H1 (cell line): ENCODE data around the gene SERPINA1. TPM values are rescaled to one million over a fixed set of nuclear protein-coding genes. Genes with fewer than 3 reads are reported as not detected.

Source experiments
- CTCF ChIA-PET: fragments of 300-600 bp; sonication (Branson Sonifier 250); formaldehyde crosslinking; loops from one replicate; lab custom pipeline; 2021; ENCODE audit not compliant: partially characterized antibody; lab: Charles Lee
- POLR2A ChIA-PET: fragments of 300-600 bp; sonication (Branson Sonifier 250); formaldehyde crosslinking; loops from one replicate; lab custom pipeline; 2021; ENCODE audit warnings: inconsistent platforms; ENCODE audit not compliant: partially characterized antibody; lab: Charles Lee
- DNase-seq, 2 experiments: peaks; one replicate each; pipeline versions ENCODE4 v3.0.0 to v3.0.0-alpha.2; 2010 to 2022; ENCODE audit warnings: low spot score in 2 of 2, low read depth in 1 of 2, mixed read lengths in 1 of 2
- FAIRE-seq: peaks from 2 replicates; lab custom pipeline; 2011; peaks lifted over from hg19 to GRCh38; lab: Jason Lieb, UNC
- H2AFZ ChIP-seq: 2 replicates; pipeline ENCODE4 v1.8.1; 2012; ENCODE audit warnings: low read length, inconsistent platforms
- H2AK5ac ChIP-seq: 2 replicates; pipeline ENCODE4 v1.6.1; 2013; ENCODE audit warnings: low read depth, low read length
- H2BK120ac ChIP-seq: replicated peaks from 2 replicates; pipeline ENCODE3; 2013; ENCODE audit warnings: low read depth, low read length, inconsistent platforms
- H2BK12ac ChIP-seq: 2 replicates; pipeline ENCODE4 v1.6.1; 2013; ENCODE audit warnings: low read depth, low read length
- H2BK15ac ChIP-seq: 2 replicates; pipeline ENCODE4 v1.6.1; 2013; ENCODE audit warnings: low read length
- H2BK20ac ChIP-seq: 2 replicates; pipeline ENCODE4 v1.6.1; 2013; ENCODE audit warnings: low read length
- H2BK5ac ChIP-seq: 2 replicates; pipeline ENCODE4 v1.6.1; 2013; ENCODE audit warnings: low read depth, low read length
- H3K14ac ChIP-seq: 2 replicates; pipeline ENCODE4 v1.6.1; 2013; ENCODE audit warnings: inconsistent platforms; ENCODE audit not compliant: insufficient read length
- H3K18ac ChIP-seq: 2 replicates; pipeline ENCODE4 v1.6.1; 2013; ENCODE audit warnings: low read length; ENCODE audit errors: extremely low read depth
- H3K23ac ChIP-seq: 2 replicates; pipeline ENCODE4 v1.6.1; 2013; ENCODE audit warnings: inconsistent platforms; ENCODE audit not compliant: insufficient read length
- H3K23me2 ChIP-seq: 2 replicates; pipeline ENCODE4 v1.6.1; 2013; ENCODE audit warnings: low read depth, low read length
- H3K27ac ChIP-seq: 2 replicates; pipeline ENCODE4 v1.6.1; 2011; ENCODE audit warnings: low read depth, low read length, inconsistent platforms
- H3K27me3 ChIP-seq, 4 experiments: replicated peaks in 1 of 4; 1 replicate in 1 of 4; 2 replicates in 3 of 4; pipeline versions ENCODE4 v1.6.1 to v1.8.1; 2011 to 2013; ENCODE audit warnings: low read length in 3 of 4, mild to moderate bottlenecking in 3 of 4, inconsistent platforms in 2 of 4, mixed read lengths in 2 of 4, moderate library complexity in 1 of 4; ENCODE audit not compliant: control insufficient read depth in 3 of 4, insufficient read depth in 3 of 4; ENCODE audit errors: extremely low read depth in 1 of 4
- H3K36me3 ChIP-seq, 4 experiments: 2 replicates each; pipeline versions ENCODE4 v1.6.1 to v1.8.1; 2011 to 2013; ENCODE audit warnings: mild to moderate bottlenecking in 4 of 4, low read length in 3 of 4, moderate library complexity in 2 of 4, control low read depth in 1 of 4, inconsistent platforms in 1 of 4; ENCODE audit not compliant: insufficient read depth in 4 of 4, control insufficient read depth in 2 of 4
- H3K4ac ChIP-seq: replicated peaks from 2 replicates; pipeline ENCODE3; 2013; ENCODE audit warnings: low read length, low read depth, mixed read lengths, inconsistent platforms; ENCODE audit not compliant: insufficient read length
- H3K4me1 ChIP-seq, 4 experiments: replicated peaks in 1 of 4; 1 replicate in 1 of 4; 2 replicates in 3 of 4; pipeline versions ENCODE4 v1.6.1 to v1.8.1; 2011 to 2013; ENCODE audit warnings: low read length in 3 of 4, inconsistent platforms in 2 of 4, mixed read lengths in 1 of 4; ENCODE audit not compliant: insufficient read depth in 4 of 4, control insufficient read depth in 3 of 4
- H3K4me2 ChIP-seq, 2 experiments: 2 replicates each; pipeline versions ENCODE4 v1.6.1 to v1.8.1; 2011 to 2013; ENCODE audit warnings: low read depth in 2 of 2, low read length in 2 of 2, control low read depth in 1 of 2, inconsistent platforms in 1 of 2, mild to moderate bottlenecking in 1 of 2; ENCODE audit not compliant: insufficient read depth in 1 of 2
- H3K4me3 ChIP-seq, 4 experiments: fragments of 200-600, 300-600 bp in 1 of 4; sonication (generic), shearing (Covaris generic), sonication (Bioruptor Twin) in 1 of 4; 2 replicates each; pipeline versions ENCODE4 v1.5.1 to v1.8.1; 2011 to 2016; ENCODE audit warnings: low read length in 4 of 4, low read depth in 3 of 4, control low read depth in 2 of 4, inconsistent platforms in 2 of 4, mild to moderate bottlenecking in 2 of 4, mixed read lengths in 1 of 4, moderate library complexity in 1 of 4; ENCODE audit not compliant: insufficient read depth in 2 of 4; ENCODE audit errors: extremely low read depth in 1 of 4
- H3K56ac ChIP-seq: replicated peaks from 2 replicates; pipeline ENCODE3; 2013; ENCODE audit warnings: low read depth, mild to moderate bottlenecking, mixed read lengths, low read length, inconsistent platforms; ENCODE audit not compliant: insufficient read length
- H3K79me1 ChIP-seq: 2 replicates; pipeline ENCODE4 v1.6.1; 2013; ENCODE audit warnings: low read depth, low read length, control low read depth
- H3K79me2 ChIP-seq, 2 experiments: 2 replicates each; pipeline versions ENCODE4 v1.6.1 to v1.8.1; 2012 to 2013; ENCODE audit warnings: low read length in 2 of 2, mild to moderate bottlenecking in 2 of 2, inconsistent platforms in 1 of 2; ENCODE audit not compliant: insufficient read depth in 2 of 2, control insufficient read depth in 1 of 2
- H3K9ac ChIP-seq, 4 experiments: replicated peaks in 1 of 4; 1 replicate in 1 of 4; 2 replicates in 3 of 4; pipeline versions ENCODE4 v1.6.1 to v1.8.1; 2011 to 2013; ENCODE audit warnings: low read depth in 3 of 4, low read length in 3 of 4, control low read depth in 2 of 4, mild to moderate bottlenecking in 2 of 4, moderate library complexity in 2 of 4, inconsistent platforms in 1 of 4; ENCODE audit errors: extremely low read depth in 1 of 4
- H3K9me3 ChIP-seq, 2 experiments: 2 replicates each; pipeline versions ENCODE4 v1.6.1 to v1.8.1; 2012 to 2013; ENCODE audit warnings: mild to moderate bottlenecking in 2 of 2, moderate library complexity in 2 of 2, control low read depth in 1 of 2, inconsistent platforms in 1 of 2, low read depth in 1 of 2, low read length in 1 of 2, mixed read lengths in 1 of 2; ENCODE audit not compliant: insufficient read depth in 2 of 2
- H4K20me1 ChIP-seq, 2 experiments: replicated peaks in 1 of 2; 2 replicates each; pipeline versions ENCODE3 to v1.8.1; 2011 to 2013; ENCODE audit warnings: inconsistent platforms in 2 of 2, low read length in 2 of 2, mild to moderate bottlenecking in 1 of 2; ENCODE audit not compliant: insufficient read depth in 2 of 2, control insufficient read depth in 1 of 2
- H4K5ac ChIP-seq: 2 replicates; pipeline ENCODE4 v1.6.1; 2013; ENCODE audit warnings: low read length, low read depth, mixed read lengths, inconsistent platforms; ENCODE audit not compliant: insufficient read length
- H4K8ac ChIP-seq: 2 replicates; pipeline ENCODE4 v1.8.0; 2013; ENCODE audit warnings: mild to moderate bottlenecking, moderate library complexity, low read length, inconsistent platforms; ENCODE audit not compliant: insufficient read depth; ENCODE audit errors: extremely low read depth
- H4K91ac ChIP-seq: replicated peaks from 2 replicates; pipeline ENCODE3; 2013; ENCODE audit warnings: low read length, mixed read lengths, inconsistent platforms; ENCODE audit not compliant: insufficient read length
- TAF1 ChIP-seq: IDR thresholded peaks from 2 replicates; pipeline ENCODE4 v1.6.1; 2011; ENCODE audit warnings: mild to moderate bottlenecking, low read depth, low read length
- WGBS, 2 experiments: shearing (Covaris generic) in 1 of 2; methylation state at CpG; one replicate each; pipeline versions ENCODE4 v1.1.6 to v1.1.7; 2013 to 2015; ENCODE audit warnings: low lambda C conversion rate in 2 of 2, mixed read lengths in 2 of 2, inconsistent platforms in 1 of 2, low coverage in 1 of 2, missing lambda C conversion rate in 1 of 2; ENCODE audit not compliant: insufficient replicate concordance in 2 of 2, insufficient coverage in 1 of 2, insufficient read length in 1 of 2; ENCODE audit errors: extremely low coverage in 1 of 2, missing lambda C conversion rate in 1 of 2; 5-methylcytosine and 5-hydroxymethylcytosine counted together
- polyA plus RNA-seq, 7 experiments: library from polyadenylated mRNA; depleted of rRNA in 3 of 7; stranded (reverse) in 5 of 7; unstranded in 2 of 7; fragments of >200 nt in 5 of 7; fragments of 200-250 nt in 2 of 7; gene quantifications; 1 replicate in 5 of 7; 2 replicates in 1 of 7; 4 replicates in 1 of 7; pipeline versions ENCODE4 v1.2.1 to v1.2.3, GENCODE V29; 2011 to 2013; ENCODE audit warnings: missing spikeins in 2 of 7, mixed read lengths in 2 of 7
- total RNA-seq: library from RNA; stranded (reverse); fragmentation: NEBNext Ultra II Directional; extraction: Animal tissue kit (Norgen Biotek cat#: 25700); gene quantifications from 2 replicates; pipeline ENCODE4 v1.2.1, GENCODE V29; 2021

Gene SERPINA1
- total and polyA plus RNA-seq, 2 of the 8 experiments (the other 6 are each of a cell fraction or from before 2014, with no cell fraction given) = 0.08 TPM; not detected in 1

- H3K79me1 ChIP-seq = no peaks in the 10 kb centered on the region
- no peak overlapping the region for H2BK15ac ChIP-seq
- H3K4me3 ChIP-seq = no peak overlapping the region
- no peaks in the 10 kb centered on the region for H3K79me2 ChIP-seq
- no peak overlapping the region for H2BK12ac ChIP-seq
- H3K14ac ChIP-seq = no peak overlapping the region
- H3K23ac ChIP-seq = no peak overlapping the region
- no peak overlapping the region for H3K18ac ChIP-seq
- H4K5ac ChIP-seq = no peak overlapping the region
- no peak overlapping the region for H2AFZ ChIP-seq
- H3K36me3 ChIP-seq = no peaks in the 10 kb centered on the region
- no peak overlapping the region for H2BK120ac ChIP-seq
- no peaks in the 10 kb centered on the region for H3K9me3 ChIP-seq
- FAIRE-seq = no peak
- H3K27ac ChIP-seq = no peak overlapping the region
- no peaks in the 10 kb centered on the region for H3K23me2 ChIP-seq
- DNase-seq = peak in 1 of 2 experiments; percentile 27
- no peaks in the 10 kb centered on the region for H4K20me1 ChIP-seq
- H3K56ac ChIP-seq = no peak overlapping the region
- H2BK20ac ChIP-seq = no peak overlapping the region
- POLR2A ChIA-PET = no interaction called here
- H3K27me3 ChIP-seq = 0 out of 7 replicates have a peak, but pooled peaks cover 0 to 2% (median 0%) of the 10 kb centered on the region in 4 experiments
- CTCF ChIA-PET = interaction anchor here (1.0 to 3.9 kb wide), 7 partner anchors 11 to 217 kb away, joined by 3 to 13 read pairs (median 4); no protein-coding TSS in a partner anchor
- no peaks in the 10 kb centered on the region for H3K4me1 ChIP-seq
- no peak overlapping the region for H3K9ac ChIP-seq
- no peak overlapping the region for H2BK5ac ChIP-seq
- H3K4me2 ChIP-seq = no peak overlapping the region
- no peak overlapping the region for H2AK5ac ChIP-seq
- 72% methylated on average over 7 of the region's 7 CpGs; no CpG with 5 or more reads in 1 of the 2 experiments for WGBS, 2 experiments
- no peak overlapping the region for H4K91ac ChIP-seq
- no peak overlapping the region for H4K8ac ChIP-seq
- H3K4ac ChIP-seq = no peak overlapping the region
- no peak for TF ChIP-seq TAF1
Observed at GRCh38 chr14:94332063-94332583, 56.3 kb downstream of the SERPINA1 start.
